GM19455 (cell line): ENCODE data around the gene CCDC138.

Experiments used
- ATAC-seq: cut with Tn5 transposase; IDR thresholded peaks from one replicate; pipeline ENCODE4 v1.9.1; 2021; ENCODE audit not compliant: unreplicated experiment

CCDC138 gene

DNA sequence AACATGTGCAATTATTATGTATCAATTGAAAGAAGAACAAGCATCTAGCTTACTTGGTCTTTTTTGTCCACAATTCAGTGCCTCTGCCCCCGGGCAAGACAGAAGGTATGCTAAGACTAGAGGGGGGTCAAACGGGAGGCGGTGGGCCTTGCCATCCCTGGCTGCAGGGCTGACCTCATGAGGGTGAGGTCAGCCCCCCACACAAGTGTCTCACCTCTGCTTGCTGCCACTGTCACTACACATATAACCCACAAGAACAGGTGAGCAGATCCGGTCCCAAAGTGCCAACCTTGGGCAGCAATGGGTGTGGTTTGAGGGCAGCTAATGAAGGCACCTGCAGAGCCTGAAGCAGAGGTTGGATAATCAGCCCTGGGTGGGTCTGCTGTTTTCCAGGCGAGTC lies 131.0 kb downstream of the CCDC138 start:
- ATAC-seq = no peak

DNA sequence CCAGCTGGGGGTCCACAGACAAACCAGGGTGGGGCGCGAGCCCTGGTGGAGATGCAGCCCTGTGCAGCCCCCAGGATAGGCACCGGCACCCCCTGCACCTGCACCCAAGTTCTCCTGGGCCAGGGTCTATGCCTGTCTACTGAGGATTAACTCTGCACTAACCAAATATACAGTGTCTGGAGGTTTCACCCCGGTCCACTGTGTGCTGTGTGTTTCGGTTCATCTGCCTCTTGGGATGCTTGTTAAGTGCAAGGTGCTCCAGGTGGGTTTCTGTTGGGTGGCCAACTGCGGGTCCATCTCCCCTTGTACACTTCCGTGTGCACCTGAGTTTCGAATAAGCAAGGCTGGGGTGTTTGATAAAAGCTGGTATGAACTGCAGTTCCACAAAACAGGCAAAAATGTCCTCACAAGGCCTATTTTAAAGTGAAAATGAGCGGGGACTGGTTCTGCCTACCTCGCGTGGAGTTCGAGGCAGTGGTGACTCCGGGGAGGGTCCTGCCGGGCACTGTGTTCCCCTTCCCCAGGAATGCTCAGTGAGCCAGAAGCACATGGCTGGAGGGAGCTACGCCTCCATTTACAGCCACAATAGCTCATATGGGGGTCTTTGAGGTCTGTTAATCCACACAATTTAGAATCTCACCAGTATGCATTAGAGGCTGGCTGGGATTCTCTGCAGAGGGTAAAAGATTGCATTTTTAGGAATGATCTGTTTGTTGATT lies 131.7 kb downstream of the CCDC138 start:
- ATAC-seq = no peak

DNA sequence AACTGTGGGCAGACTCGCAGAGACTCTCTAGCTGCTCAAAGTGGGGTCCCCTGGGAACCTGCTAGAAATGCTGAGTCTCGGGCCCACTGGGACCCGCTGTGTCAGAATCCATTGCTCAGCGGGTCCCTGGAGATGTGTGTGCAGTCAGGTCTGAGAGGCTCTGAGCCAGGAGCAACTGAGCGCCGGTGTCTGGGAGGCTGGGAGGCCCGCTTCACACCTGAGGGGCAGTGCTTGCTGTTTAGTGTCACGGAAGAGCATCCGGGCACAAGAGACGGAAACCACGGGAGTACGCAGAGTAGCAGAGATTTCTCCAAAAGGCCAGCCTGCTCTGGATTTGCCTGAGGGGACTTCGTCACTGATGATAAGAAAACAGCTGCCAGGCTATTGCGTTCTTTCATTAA lies 132.4 kb downstream of the CCDC138 start:
- ATAC-seq = no peak

DNA sequence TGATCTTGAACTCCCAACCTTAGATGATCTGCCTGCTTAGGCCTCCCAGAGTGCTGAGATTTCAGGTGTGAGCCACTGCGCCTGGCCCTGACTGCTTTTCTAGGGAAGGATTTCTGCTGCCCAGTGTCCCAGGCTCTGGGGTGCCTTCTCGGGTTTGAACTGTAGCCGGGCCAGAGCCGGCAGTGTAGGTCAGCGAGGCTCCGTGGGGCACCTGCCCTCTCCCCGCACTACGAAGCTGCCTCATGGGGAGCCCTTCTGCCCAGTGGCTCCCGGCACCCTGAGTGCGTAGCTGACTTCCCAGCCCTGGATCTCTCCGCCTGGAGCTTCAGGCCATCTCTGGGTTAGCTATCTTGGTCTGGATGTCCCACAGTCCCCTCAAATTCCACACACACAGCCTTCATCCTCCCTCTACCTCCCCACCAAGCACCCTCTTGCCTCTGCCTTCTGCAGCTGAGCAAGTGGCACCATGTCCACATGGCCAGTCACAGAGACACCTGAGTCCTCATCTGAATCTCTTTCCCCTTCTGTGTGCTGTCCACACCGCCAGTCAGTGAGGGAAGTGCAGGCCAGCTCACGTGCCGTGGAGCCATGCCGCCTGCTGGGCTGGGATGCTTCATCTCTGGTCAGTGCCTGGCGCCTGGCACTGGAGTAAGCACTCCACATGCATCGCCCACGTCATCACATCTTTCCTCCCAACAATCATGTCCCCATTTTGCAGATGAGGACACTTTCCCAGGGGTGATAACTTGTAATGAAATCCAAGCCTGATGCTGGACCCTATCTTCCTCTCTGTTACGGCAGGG lies 133.2 kb downstream of the CCDC138 start:
- ATAC-seq = no peak

DNA sequence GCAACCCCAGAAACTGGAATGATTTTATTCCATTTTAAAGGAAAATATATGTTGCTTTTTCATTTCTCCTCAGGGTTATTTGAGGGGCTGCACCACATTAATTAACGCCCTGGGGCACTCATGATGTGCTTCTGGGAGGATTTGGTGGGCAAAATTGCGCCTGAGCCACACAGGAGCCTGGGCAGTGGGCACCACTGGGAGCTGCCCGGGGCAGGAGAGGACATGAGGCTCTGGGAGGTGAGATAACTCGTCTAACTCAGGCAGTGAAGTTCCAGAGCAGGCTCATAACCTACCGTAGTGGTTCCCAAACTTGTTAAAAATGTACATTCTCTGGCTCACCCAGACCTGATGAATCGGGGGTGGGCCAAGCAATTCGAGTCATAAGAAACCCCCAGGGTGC lies 134.1 kb downstream of the CCDC138 start:
- no peak for ATAC-seq

DNA sequence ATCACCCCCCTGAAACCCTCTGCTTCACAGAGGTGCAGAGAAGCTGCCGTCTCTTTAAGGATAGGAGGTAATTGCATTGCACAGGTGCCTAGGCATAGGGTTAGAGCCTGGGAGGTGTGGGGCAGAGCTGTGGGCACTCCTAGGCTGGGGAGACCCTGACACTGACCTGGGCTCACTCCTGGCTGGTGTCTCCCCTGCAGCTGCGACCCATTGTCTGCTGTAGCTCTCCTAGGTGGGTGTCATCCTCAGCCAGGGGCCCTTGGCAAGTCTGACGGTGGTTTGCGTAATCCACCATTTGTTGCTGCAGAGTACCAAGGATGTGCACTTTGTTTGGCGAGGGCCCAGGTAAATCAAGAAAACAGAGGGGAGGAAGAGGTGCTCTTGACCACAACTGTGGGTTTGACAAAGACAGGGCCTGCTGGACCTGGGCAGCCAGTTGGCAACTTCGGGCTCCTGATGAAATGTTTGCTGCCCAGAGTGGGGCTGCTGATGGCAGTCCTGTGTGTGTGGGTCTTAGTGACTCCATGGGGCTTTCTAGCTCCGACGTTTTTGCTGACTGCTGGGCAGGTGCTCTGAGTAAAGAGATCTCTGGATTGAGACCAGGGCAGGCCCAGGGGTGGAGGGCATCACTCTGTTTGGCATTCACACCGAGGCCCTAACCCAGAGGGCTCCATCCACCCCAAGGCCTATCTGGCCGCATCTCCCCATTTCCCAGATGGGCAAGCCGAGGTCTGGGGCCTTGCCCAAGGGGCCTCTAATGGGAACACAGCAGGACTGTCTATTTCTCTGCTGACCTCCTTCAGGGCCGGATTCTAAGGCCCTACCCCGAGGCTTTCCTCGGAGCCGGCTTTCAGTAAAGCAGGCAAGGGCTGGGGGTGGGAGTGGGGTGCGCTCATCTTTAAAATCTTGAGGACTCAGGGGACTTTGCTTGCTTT lies 134.8 kb downstream of the CCDC138 start:
- no peak for ATAC-seq

DNA sequence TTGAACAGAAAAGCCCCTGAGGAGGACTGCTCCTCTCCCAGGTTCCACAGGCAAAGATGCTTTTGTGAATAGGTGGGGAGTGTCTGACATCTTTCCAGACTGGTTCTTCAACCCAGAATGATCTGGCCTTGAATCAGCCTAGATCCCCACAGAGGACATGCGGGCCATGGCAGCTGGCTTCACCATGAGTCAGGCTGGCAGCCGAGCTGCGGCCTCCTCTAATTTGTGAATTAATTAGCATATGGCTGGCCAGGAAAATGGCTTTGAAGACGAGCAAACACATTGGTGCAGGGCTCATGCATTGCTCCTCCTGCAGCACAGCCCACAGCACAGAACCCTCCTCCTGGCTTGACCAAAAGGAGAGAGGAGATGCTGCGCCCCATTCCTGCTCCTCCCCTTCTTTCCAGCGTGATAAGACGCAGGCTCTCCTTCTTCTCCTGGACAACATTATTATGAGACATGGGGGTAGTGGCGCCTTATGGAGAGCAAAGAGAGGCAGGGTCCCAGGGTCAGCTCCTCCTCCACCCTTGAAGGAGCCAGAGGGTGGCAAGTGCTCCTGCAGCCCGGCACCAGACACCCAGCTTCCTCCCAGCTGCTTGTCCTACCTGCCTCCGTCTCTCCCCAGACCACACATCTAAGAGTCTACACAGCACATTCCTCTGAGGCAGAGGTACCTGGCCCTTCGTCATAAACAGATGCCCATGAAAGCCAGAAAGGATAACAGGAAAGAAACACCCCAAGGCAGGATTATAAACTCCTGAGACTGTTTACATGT lies 135.8 kb downstream of the CCDC138 start:
- no peak for ATAC-seq

DNA sequence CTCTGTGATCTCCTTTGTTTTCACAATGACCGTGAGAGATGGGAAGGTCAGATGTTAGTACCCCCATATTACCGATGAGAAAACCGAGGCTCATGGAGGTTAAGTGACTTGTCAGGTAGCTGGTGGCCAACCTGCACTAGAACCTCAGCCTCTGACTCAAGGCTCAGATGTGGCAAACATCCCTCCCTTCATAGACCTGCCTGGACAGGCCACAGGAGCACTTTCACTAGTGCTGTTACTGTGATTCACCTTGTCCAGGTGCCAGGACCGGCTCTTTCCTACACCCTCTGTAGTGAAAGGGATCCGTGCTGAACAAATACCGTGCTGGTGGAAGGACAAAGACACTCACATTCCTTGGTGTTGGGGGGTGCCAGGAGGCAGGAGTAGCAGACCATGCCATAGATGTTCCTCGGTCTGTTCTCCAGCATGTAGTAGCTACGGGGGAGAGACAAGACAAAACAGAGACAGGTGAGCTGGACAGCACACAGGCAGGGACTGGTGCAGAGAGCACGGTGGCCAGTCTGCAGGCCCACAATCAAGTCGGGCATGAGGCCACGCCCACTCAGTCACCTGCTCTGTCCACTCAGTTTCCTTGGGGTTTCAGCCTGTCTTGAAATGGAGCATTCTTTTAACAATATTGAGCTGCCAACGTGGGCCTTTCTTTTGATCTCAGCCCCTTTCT lies 136.6 kb downstream of the CCDC138 start:
- ATAC-seq = no peak

DNA sequence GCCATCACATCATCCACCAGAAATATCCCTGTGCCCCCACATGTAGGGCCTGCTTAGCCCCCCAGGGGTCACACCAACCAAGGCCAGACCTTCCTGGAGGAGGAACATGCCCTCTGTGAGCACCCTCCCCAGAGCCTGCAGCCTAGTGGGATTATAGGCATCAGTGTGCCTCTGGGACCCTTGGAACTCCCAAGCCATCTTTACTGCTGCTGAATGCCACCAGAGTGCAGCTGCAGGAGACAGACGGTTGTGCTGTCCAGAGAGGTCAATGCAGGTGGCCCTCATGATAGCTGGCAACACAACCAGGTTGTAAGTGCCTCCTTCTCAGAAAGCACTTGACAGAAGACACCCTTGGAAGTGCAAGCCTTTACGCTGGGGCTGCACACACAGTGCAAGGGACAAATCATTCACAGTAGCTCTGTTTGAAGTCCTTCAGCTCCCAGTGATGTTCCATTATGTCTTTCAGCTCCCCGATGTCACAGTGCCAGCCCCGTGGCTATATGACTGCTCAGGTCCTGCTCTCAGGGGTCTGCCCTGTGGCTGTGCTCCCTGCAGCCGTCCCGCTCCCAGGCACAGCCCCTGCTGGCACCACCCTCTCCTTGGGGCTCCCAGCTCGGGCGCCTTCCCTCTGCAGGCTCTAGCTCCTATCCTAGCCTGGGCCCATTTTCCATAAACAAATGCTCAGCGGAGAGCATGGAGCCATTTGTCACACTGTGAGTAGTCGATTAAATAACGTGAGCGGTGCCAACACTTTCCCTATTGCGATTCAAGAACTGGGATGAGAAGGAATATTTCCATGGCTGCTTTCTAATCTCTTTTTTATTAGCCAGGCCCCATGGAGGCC lies 137.4 kb downstream of the CCDC138 start:
- no peak for ATAC-seq

DNA sequence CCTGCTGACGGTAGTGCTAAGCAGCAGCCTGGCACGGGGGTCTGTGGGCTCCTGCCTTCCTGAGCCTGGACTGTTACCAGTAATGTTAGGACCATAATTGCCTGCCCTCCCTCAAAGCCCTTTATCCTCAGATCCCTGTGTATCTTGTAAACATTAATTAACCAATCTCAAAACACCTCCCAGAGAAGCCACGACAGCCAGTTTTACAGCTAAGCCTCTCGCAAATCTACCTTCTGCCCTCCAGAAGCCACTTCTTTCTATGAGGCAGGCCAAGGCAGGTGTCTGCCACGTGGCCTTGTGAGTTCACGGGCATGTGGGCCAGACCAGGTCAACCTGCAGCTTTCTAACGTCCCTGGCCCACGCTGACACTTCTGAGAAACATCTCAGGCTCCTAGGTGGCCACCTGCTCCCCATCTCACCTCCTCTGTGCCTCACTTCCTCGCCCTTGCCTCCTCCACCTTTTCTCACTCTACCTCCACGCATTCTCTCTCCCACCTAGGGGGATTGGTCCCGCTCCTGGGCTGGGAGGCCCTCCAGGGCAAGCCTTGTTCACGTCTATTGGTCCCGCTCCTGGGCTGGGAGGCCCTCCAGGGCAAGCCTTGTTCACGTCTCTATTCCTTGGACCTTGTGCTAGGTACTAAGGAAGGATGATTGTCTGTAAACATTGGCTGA lies 138.1 kb downstream of the CCDC138 start:
- ATAC-seq = no peak

DNA sequence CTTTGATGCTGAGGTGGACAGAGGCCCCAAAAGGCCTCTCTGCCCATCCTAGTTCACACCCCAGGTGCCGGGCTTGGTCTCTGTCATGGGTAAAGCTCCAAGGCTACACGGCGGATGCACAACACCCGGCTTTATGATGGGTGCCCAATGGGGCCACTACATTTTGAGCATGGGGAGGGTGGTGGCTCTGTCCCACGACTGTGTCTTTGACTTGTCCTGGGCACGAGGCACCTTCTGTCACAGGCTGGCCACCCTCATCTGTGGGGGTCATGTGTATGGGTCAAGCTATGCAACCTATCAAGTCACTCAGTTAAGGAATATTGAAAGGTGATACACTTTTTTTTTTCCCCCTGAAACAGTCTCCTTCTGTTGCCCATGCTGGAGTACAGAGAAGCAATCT lies 138.7 kb downstream of the CCDC138 start:
- ATAC-seq = no peak

DNA sequence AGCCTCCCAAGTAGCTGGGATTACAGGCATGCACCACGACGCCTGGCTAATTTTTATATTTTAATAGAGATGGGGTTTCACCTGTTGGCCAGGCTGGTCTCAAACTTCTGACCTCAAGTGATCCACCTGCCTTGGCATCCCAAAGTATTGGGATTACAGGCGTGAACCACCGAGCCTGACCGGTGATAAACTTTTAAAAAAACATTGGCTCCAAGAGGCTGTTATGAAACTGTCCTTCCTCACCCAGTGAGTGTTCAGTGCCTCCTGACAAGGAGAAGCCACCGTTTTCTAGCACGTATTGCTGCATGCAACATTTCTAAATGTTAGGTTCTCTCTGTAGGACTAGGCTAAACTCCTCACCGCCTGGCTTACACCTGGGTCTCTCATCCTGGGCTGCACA lies 139.2 kb downstream of the CCDC138 start:
- ATAC-seq = no peak
